Activated CD8-positive, alpha-beta memory T cell treated with anti-CD3 and anti-CD28 coated beads for 36 hours (primary cell): ENCODE measurements around the gene ASCC3. TPM values are rescaled to one million over a fixed set of nuclear protein-coding genes. Genes with fewer than 3 reads are reported as not detected.

Experiments
- CTCF ChIA-PET: fragments of 350-600 bp; sonication (Branson Sonifier 250); formaldehyde crosslinking; loops from one replicate; lab custom pipeline; 2021; ENCODE audit warnings: antibody characterized with exemption; lab: Charles Lee
- POLR2A ChIA-PET: fragments of 350-600 bp; sonication (Branson Sonifier 250); formaldehyde crosslinking; loops from one replicate; lab custom pipeline; 2021; ENCODE audit warnings: antibody characterized with exemption; lab: Charles Lee
- total RNA-seq, 2 experiments: library from RNA; stranded (reverse); gene quantifications; one replicate each; pipeline ENCODE4 v1.2.3, GENCODE V29; 2021

ASCC3 gene
- total RNA-seq, 2 experiments from 2014 or later: 56.9 to 57.4 TPM

DNA sequence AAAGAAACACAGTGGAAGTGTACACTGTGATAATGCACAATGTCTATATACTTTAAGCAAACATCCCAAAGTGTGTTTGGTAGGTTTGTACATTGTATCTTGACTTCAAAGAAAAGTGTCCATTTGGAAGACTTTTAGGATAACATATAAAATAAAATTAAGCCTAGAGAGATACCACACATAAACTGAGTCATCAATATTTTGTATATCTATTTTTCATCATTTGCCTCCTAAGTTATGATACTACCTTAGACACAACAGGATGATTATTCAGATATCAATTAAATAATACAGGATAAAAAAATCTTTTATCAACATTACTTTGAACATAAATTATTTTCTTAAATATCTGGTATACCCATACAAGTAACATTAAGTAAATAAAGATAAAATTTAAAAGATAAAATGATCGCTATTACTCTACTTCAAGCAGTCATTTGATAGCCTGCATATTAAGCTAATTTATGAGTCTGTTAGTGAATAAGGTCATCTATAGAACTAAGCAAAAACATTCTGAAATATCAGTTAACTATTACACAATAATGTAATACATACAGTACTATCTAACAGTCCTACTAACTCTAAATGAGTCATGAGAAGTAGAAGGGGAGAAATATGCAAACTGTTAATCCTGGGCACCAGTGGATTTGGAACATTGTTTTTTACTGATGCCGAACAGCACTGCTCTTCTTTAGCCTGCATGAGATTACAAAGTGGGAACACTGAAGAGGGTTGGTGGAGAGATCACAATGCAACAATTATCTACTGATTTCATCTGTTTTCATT lies 258.0 kb downstream of the ASCC3 start:
- ChIA-PET POLR2A (no interaction called here), CTCF (no interaction called here)

DNA sequence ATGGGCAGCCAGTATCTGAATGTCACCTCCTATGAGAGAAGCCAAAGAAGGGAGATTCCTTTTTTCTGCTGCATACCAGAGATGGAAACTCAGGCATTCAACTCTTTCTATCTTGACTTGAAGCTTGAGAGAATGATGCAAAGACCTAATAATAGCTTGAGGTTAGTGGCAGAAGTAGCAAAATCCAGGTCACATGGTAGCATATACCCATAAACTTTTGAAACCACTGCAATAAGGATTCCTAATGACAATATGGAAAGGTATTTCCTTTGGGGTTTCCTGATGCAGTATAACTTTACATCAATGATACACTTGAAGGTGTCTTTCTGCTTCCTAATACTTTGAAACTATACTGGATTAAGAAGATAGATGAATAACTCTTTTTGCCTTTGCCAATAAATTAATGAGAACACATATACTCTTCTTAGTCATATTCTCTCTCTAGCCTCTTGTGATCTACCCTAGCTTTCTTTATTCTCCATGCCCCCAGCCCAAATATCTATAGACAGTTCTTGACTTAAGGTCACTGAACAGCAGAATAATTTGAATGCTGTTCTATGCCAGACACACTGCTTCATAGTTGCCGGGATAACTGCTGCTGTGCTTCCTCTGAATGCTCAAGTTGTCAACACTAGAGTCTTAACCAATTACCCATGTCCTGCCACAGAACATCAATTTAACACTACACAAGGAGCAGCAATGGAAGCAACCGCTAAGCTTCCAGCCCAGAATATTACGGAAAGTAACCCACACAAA lies 260.9 kb downstream of the ASCC3 start:
- POLR2A ChIA-PET: no interaction called here
- CTCF ChIA-PET: no interaction called here

DNA sequence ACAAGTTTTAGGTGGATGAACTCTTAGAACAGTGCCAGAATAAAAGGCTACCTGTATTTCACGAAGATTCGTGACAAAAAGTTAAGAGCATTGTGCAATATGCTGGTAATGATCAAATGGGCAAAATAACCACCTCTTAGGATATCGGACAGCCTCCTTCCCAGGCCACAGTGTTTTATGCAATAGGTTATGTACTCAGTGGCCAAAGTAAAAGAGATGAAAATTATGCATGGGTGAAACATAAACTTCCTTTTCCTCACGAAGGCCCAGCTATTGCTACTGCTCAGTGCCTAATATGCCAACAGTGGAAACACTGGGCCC lies 262.8 kb downstream of the ASCC3 start:
- ChIA-PET CTCF (no interaction called here), POLR2A (no interaction called here)

DNA sequence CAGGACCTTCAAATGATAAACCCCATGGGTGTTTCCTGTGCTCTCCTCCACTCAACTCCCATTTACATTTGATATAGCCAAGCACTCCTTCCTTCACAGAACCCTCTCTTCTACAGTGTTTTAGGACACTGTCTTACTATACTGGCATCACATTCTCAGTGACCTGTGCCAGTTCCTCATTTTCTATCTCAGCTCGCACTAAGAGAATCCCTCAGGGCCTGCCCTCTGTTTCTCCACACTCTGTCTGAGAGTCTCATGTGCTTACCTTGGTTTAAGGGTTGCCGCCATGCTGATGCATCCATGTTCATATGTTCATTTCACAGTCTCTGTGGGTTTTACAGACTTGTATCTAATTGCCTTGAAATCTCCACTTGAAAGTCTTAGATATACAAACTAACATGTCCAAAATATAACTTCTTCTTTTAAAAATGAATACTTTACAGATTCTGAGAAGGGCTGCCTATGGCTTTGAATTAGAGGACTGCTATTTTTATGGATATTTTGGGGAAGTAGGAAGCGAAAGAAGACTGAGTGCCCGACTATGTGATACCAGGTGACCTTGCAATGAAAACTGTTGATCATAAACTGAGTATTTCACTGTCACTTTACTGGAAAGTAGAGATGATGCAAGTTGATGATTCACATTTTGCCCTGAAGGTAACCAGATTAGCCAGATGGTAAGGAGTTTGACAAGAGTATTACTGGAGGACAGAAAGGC lies 263.3 kb downstream of the ASCC3 start:
- ChIA-PET CTCF (no interaction called here), POLR2A (no interaction called here)

DNA sequence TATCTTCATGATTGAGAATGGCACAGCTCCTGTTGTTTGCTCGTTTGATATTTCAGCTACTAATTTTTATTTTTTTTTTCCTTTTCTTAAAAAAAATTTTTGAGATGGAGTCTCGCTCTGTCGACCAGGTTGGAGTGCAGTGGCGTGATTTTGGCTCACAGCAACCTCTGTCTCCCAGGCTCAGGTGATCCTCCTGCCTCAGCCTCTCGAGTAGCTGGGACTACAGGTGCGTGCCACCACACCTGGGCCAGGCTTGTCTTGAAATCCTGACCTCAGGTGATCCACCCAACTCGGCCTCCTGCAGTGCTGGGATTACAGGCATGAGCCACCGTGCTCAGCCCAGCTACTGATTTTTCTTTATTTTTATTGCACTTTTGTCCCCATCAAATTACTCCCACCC lies 266.2 kb downstream of the ASCC3 start:
- ChIA-PET CTCF (no interaction called here), POLR2A (no interaction called here)

DNA sequence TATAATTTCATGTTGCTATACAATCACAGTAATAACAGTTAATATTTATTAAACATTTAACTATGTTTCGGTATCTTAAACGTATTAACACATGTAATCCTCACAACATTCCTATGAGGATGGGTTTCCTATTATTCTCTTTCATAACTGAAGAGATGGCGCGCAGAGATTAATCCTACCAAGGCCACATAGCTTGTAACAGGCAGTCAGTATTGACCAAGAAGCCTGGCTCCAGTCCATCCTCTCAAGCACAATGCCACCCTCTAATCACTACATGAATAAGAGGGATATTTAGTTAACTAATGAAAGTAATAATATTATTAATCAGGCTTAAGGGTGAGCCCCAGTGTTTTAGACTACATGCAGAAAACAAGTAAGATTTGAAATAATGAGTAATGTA lies 266.7 kb downstream of the ASCC3 start:
- ChIA-PET CTCF (no interaction called here), POLR2A (no interaction called here)

GRCh38 chr6:100613656-100614055 lies 267.5 kb downstream of the ASCC3 start:
- CTCF ChIA-PET: no interaction called here

GRCh38 chr6:100612094-100612493 lies 269.0 kb downstream of the ASCC3 start:
- POLR2A ChIA-PET: no interaction called here
- CTCF ChIA-PET: no interaction called here

More at GRCh38 chr6:100613656-100614055, 267.5 kb downstream of the ASCC3 start:
- POLR2A ChIA-PET: no interaction called here

GRCh38 chr6:100599088-100599770 lies 281.9 kb downstream of the ASCC3 start:
- POLR2A ChIA-PET: interaction anchor here (0.7 kb wide), 1 partner anchor 139 kb away, joined by 5 read pairs; no protein-coding TSS in a partner anchor
- CTCF ChIA-PET: no interaction called here

- POLR2A ChIA-PET: no interaction called here
- CTCF ChIA-PET: no interaction called here
Observed at GRCh38 chr6:100595456-100595855, 285.7 kb downstream of the ASCC3 start.

DNA sequence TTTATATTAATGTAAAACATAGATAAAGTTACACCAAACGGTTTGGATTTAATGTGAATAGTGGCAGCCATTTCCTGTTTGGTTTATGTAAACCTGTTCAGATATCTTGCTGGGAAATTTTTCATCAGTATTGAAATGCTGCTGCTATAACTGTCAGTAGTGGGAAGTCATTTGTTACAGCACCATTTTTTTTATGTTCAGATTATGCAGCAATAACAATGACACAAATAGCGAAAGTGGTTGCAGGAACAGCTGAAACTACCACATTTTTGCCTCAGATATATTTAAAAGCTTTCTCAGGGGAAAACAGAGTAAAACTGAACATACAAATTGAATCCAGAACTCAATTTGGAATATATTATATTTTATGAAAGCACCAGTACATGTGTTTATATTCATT lies 287.6 kb downstream of the ASCC3 start:
- ChIA-PET CTCF (no interaction called here), POLR2A (no interaction called here)

- CTCF ChIA-PET: no interaction called here
- POLR2A ChIA-PET: no interaction called here
Observed at GRCh38 chr6:100592929-100593328, 288.2 kb downstream of the ASCC3 start.

- POLR2A ChIA-PET: no interaction called here
- CTCF ChIA-PET: interaction anchor here (0.5 kb wide), 1 partner anchor 1072 kb away, joined by 4 read pairs; no protein-coding TSS in a partner anchor
Observed at GRCh38 chr6:100577425-100577824, 303.7 kb downstream of the ASCC3 start.

DNA sequence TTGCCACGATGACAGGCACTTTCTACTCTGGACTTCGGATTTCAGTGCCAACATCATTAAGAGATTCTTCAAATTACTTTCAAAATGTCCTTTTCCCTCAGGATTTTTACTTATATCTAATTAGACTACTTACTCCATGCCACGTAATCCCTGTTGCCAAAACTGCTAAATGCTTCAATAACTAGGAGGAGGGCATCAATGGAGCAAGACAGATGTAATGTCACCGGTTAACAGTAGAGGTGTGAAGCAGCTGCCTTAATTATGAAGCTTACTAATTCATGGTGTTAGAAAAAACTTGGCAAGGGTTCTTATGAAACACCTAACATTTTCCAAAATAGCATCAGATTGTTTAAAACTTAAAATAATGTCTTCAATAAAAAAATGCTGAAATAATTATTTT lies 305.2 kb downstream of the ASCC3 start:
- ChIA-PET CTCF (no interaction called here), POLR2A (no interaction called here)

DNA sequence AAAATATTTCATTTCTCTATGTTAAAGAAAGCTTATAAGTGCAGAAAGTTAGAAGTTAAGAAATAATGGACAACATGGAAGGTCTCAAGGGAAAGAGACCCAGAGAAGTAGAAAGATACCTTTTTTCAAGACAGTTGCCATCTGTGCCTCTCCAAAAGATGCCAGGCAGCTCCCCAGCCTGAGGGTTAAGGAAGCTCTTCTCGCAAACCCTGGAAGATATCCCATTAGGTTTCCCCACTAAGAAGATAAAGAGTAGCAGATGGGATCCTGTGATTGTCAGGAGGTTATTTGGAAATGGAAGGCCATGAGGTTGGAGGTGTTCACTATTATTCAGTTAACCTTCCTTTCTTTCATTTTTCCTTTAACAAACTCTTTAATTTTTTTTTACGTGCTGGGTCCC lies 306.3 kb downstream of the ASCC3 start:
- POLR2A ChIA-PET: no interaction called here
- CTCF ChIA-PET: no interaction called here

GRCh38 chr6:100573166-100573565 lies 308.0 kb downstream of the ASCC3 start:
- CTCF ChIA-PET: no interaction called here
- POLR2A ChIA-PET: no interaction called here

- CTCF ChIA-PET: no interaction called here
- POLR2A ChIA-PET: no interaction called here
Observed at GRCh38 chr6:100568255-100568654, 312.9 kb downstream of the ASCC3 start.

- ChIA-PET POLR2A (no interaction called here), CTCF (no interaction called here)
Observed at GRCh38 chr6:100566563-100566962, 314.6 kb downstream of the ASCC3 start.

DNA sequence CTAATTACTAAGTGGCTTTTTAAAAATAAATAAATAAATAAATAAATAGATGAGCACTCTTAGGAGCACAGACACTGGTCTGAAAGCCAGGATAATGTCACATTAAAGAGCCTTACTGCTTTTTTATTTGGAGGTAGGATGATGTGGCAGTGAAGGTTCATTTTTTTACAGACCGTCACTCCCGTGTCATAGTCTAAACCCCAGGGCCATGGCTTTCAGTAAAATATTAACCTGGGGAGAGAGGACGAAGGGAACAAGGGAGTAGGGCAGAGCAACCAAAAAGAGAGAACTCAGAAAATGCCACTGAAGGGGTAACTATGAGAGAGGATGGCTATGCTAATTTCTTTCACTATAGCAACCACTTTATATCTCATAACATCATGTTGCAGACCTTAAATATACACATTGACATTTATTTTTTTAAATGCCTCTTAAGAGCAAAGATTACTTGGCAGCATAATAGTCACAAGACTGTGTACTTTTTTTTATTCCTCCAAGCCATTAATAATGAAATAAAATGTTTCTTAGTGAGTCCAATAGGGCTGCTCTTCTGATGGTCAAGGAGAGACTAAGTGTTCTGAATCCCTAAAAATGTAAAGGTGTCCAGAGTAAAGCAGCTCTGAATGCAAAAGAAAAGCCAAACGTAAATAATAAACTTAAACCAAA lies 315.6 kb downstream of the ASCC3 start:
- CTCF ChIA-PET: no interaction called here
- POLR2A ChIA-PET: no interaction called here
